Thyroid gland (tissue), 4 donors: Measurements from ENCODE around the gene B4GAT1.

Experiments used
- POLR2A ChIP-seq, 2 donors: fragments of 450-650 bp; IDR thresholded peaks; one replicate each; pipeline ENCODE4 v1.6.1; 2017; ENCODE audit warnings: antibody characterized with exemption in 2 of 2, mild to moderate bottlenecking in 2 of 2, moderate library complexity in 1 of 2
- TF ChIP-seq, protein P1 (sequence below), 6 experiments: fragments of 200-600 bp in 3 of 6; fragments of 450-650 bp in 3 of 6; sonication (generic) in 3 of 6; IDR thresholded peaks; one replicate each; pipeline ENCODE4 v1.5.1; 2016 to 2019; ENCODE audit warnings: antibody characterized with exemption in 6 of 6, mild to moderate bottlenecking in 2 of 6, inconsistent platforms in 1 of 6, moderate library complexity in 1 of 6

DNA sequence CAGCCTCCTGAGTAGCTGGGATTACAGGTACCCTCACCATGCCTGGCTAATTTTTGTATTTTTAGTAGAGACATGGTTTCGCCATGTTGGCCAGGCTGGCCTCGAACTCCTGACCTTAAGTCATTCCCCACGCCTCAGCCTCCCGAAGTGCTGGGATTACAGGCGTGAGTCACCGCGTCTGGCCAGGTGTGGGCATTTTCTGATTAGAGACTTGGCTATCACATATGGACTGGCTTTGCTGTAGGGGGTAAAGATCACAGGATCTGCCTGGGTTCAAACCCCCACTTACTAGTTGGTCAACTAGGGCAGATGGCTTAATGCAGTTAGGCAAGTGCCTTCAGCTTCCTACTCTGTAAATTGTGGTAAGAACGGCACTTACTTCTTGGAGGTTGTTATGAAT lies 37.1 kb downstream of the B4GAT1 start:
- no peak for TF ChIP-seq POLR2A (IDR thresholded peaks at IDR 0.05)
- TF ChIP-seq, protein P1, sequence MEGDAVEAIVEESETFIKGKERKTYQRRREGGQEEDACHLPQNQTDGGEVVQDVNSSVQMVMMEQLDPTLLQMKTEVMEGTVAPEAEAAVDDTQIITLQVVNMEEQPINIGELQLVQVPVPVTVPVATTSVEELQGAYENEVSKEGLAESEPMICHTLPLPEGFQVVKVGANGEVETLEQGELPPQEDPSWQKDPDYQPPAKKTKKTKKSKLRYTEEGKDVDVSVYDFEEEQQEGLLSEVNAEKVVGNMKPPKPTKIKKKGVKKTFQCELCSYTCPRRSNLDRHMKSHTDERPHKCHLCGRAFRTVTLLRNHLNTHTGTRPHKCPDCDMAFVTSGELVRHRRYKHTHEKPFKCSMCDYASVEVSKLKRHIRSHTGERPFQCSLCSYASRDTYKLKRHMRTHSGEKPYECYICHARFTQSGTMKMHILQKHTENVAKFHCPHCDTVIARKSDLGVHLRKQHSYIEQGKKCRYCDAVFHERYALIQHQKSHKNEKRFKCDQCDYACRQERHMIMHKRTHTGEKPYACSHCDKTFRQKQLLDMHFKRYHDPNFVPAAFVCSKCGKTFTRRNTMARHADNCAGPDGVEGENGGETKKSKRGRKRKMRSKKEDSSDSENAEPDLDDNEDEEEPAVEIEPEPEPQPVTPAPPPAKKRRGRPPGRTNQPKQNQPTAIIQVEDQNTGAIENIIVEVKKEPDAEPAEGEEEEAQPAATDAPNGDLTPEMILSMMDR (IDR thresholded peaks at IDR 0.05): no peak
